Measurements from ENCODE around the gene ASPSCR1. TPM values are rescaled to one million over a fixed set of nuclear protein-coding genes. Genes with fewer than 3 reads are reported as not detected.
"Not testable (repeated sequence)": the region's sequence is repeated elsewhere in the genome, so short reads cannot be mapped to it uniquely, and the experiment has no call there.

Gene ASPSCR1
- total RNA-seq, 1 donor from 2014 or later, result 29.7 TPM

GRCh38 chr17:81941484-81942166 lies 35.8 kb upstream of the ASPSCR1 start:
- peak; percentile 92 for DNase-seq (ENCODE audit: low read depth)

- DNase-seq (ENCODE audit: low read depth), result no peak
Measured at GRCh38 chr17:81942167-81942553, 35.3 kb upstream of the ASPSCR1 start.

GRCh38 chr17:81944858-81945257 lies 32.6 kb upstream of the ASPSCR1 start:
- no peak for DNase-seq (ENCODE audit: low read depth)

- DNase-seq (ENCODE audit: low read depth), result no peak
Measured at GRCh38 chr17:81947189-81947588, 30.2 kb upstream of the ASPSCR1 start, which contains the start of gene MYADML2. TSS of gene MYADML2 (minus strand) at chr17:81947233. CDS start at chr17:81941741, 5,492 bp downstream.

GRCh38 chr17:81948635-81949378 lies 28.6 kb upstream of the ASPSCR1 start:
- no peak for DNase-seq (ENCODE audit: low read depth)

- DNase-seq (ENCODE audit: low read depth), result no peak
Measured at GRCh38 chr17:81950501-81950900, 26.9 kb upstream of the ASPSCR1 start.

- DNase-seq (ENCODE audit: low read depth), result no peak
Measured at GRCh38 chr17:81951785-81952684, 25.4 kb upstream of the ASPSCR1 start.

- DNase-seq (ENCODE audit: low read depth), result no peak
Measured at GRCh38 chr17:81952792-81953228, 24.6 kb upstream of the ASPSCR1 start.

- DNase-seq (ENCODE audit: low read depth), result not testable (repeated sequence)
Measured at GRCh38 chr17:81953443-81953842, 24.0 kb upstream of the ASPSCR1 start.

- DNase-seq (ENCODE audit: low read depth), result no peak
Measured at GRCh38 chr17:81954131-81955057, 23.0 kb upstream of the ASPSCR1 start.

- DNase-seq (ENCODE audit: low read depth), result no peak
Measured at GRCh38 chr17:81955058-81955681, 22.3 kb upstream of the ASPSCR1 start.

- no peak for DNase-seq (ENCODE audit: low read depth)
Measured at GRCh38 chr17:81955756-81956544, 21.5 kb upstream of the ASPSCR1 start.

GRCh38 chr17:81956607-81957589 lies 20.5 kb upstream of the ASPSCR1 start:
- no peak for DNase-seq (ENCODE audit: low read depth)

- no peak for DNase-seq (ENCODE audit: low read depth)
Measured at GRCh38 chr17:81957691-81958432, 19.6 kb upstream of the ASPSCR1 start.

GRCh38 chr17:81958633-81959342 lies 18.6 kb upstream of the ASPSCR1 start:
- DNase-seq (ENCODE audit: low read depth), result no peak

GRCh38 chr17:81959362-81960129 lies 17.9 kb upstream of the ASPSCR1 start:
- DNase-seq (ENCODE audit: low read depth), result peak; percentile 60
